K562 (cell line): Measurements from ENCODE around the gene CSN1S1. TPM values are rescaled to one million over a fixed set of nuclear protein-coding genes. Genes with fewer than 3 reads are reported as not detected.
A peak's percentile ranks its signal among the peaks of the same experiment; 100 is the strongest.
"Not testable (repeated sequence)": the region's sequence is repeated elsewhere in the genome, so short reads cannot be mapped to it uniquely, and the experiment has no call there.

Experiments
- ATAC-seq: fragments of 200-7000 bp; cut with Tn5 transposase; 3 replicates; pipeline ENCODE4 v1.9.1; 2020; ENCODE audit warnings: moderate library complexity
- BruUV-seq: library from RNA; stranded (reverse); fragments of 400-500 nt; replicated peaks from 2 replicates; lab custom pipeline; 2021; lab: Mats Ljungman, UMichigan
- CTCF ChIA-PET: fragments of 300-600 bp; formaldehyde crosslinking; extraction: SDS; loops from one replicate; lab custom pipeline; 2021; ENCODE audit warnings: low intra/inter-chr PET ratio; lab: Yijun Ruan, JAX
- POLR2A ChIA-PET: fragments of 300-600, 350-650 bp; sonication (Branson Sonifier 250); formaldehyde crosslinking; extraction: SDS; loops from one replicate; lab custom pipeline; 2021; ENCODE audit warnings: antibody characterized with exemption, inconsistent platforms; lab: Yijun Ruan, JAX
- DNase-seq, 4 experiments: peaks; one replicate each; pipeline versions ENCODE4 v3.0.0 to v3.0.0-alpha.2; 2011 to 2018; ENCODE audit warnings: low spot score in 3 of 4, mixed read lengths in 3 of 4; ENCODE audit errors: extremely low read depth in 1 of 4
- FAIRE-seq: peaks from 2 replicates; lab custom pipeline; 2011; peaks lifted over from hg19 to GRCh38; lab: Jason Lieb, UNC
- H2AFZ ChIP-seq: 2 replicates; pipeline ENCODE4 v1.6.0; 2011; ENCODE audit warnings: low read depth, low read length, control low read depth, inconsistent platforms
- H3K27ac ChIP-seq: fragments of 200-600 bp; 3 replicates; pipeline ENCODE4 v1.8.0; 2011; ENCODE audit warnings: low read depth, mild to moderate bottlenecking, control low read depth, inconsistent platforms, low read length, moderate library complexity, mixed read lengths; ENCODE audit errors: extremely low read depth
- H3K27me3 ChIP-seq, 2 experiments: fragments of 300-600 bp in 1 of 2; 2 replicates in 1 of 2; 3 replicates in 1 of 2; pipeline versions ENCODE4 v1.6.0 to v1.8.0; 2011; ENCODE audit warnings: inconsistent platforms in 2 of 2, low read length in 2 of 2, mild to moderate bottlenecking in 1 of 2, mixed read lengths in 1 of 2, moderate library complexity in 1 of 2; ENCODE audit not compliant: control insufficient read depth in 2 of 2, insufficient read depth in 2 of 2
- H3K36me3 ChIP-seq: fragments of 300-600 bp; 3 replicates; pipeline ENCODE4 v1.8.0; 2011; ENCODE audit warnings: mild to moderate bottlenecking, low read length, inconsistent platforms; ENCODE audit not compliant: control insufficient read depth, insufficient read depth
- H3K4me1 ChIP-seq, 2 experiments: fragments of 200-600 bp in 1 of 2; replicated peaks in 1 of 2; 2 replicates in 1 of 2; 3 replicates in 1 of 2; pipeline versions ENCODE4 v1.5.1 to v1.8.0; 2011; ENCODE audit warnings: inconsistent platforms in 2 of 2, low read length in 2 of 2, mild to moderate bottlenecking in 1 of 2, mixed read lengths in 1 of 2, moderate library complexity in 1 of 2; ENCODE audit not compliant: control insufficient read depth in 2 of 2, insufficient read depth in 2 of 2
- H3K4me2 ChIP-seq: 2 replicates; pipeline ENCODE4 v1.6.1; 2011; ENCODE audit warnings: low read length, control low read depth, inconsistent platforms, mixed read lengths; ENCODE audit not compliant: insufficient read depth
- H3K4me3 ChIP-seq: fragments of 200-600 bp; sonication (generic), shearing (Covaris generic); 2 replicates; pipeline ENCODE4 v1.5.1; 2016; ENCODE audit warnings: control low read depth, inconsistent platforms
- H3K79me2 ChIP-seq: fragments of 200-600 bp; 3 replicates; pipeline ENCODE4 v1.8.0; 2011; ENCODE audit warnings: low read length, inconsistent platforms; ENCODE audit not compliant: control insufficient read depth, insufficient read depth
- H3K9ac ChIP-seq, 2 experiments: 2 replicates each; pipeline versions ENCODE4 v1.6.0 to v1.6.1; 2011; ENCODE audit warnings: low read depth in 2 of 2, low read length in 2 of 2, control low read depth in 1 of 2, inconsistent platforms in 1 of 2, mild to moderate bottlenecking in 1 of 2, mixed read lengths in 1 of 2; ENCODE audit not compliant: insufficient read depth in 1 of 2
- H3K9me1 ChIP-seq: one replicate; pipeline ENCODE4 v1.6.0; 2011; ENCODE audit warnings: inconsistent platforms, mild to moderate bottlenecking, low read length, moderate library complexity; ENCODE audit not compliant: control insufficient read depth, insufficient read depth
- H3K9me3 ChIP-seq: replicated peaks from 2 replicates; pipeline ENCODE4 v1.5.1; 2011; ENCODE audit warnings: low read depth, low read length, inconsistent platforms; ENCODE audit not compliant: control insufficient read depth, insufficient read depth
- H4K20me1 ChIP-seq: replicated peaks from 2 replicates; pipeline ENCODE4 v1.6.1; 2011; ENCODE audit warnings: low read length, inconsistent platforms, mixed read lengths; ENCODE audit not compliant: control insufficient read depth, insufficient read depth
- CCNT2 ChIP-seq: IDR thresholded peaks from 2 replicates; pipeline ENCODE4 v1.6.1; 2011; ENCODE audit warnings: borderline replicate concordance, low read depth, mild to moderate bottlenecking, moderate library complexity, mixed read lengths, low read length; ENCODE audit not compliant: insufficient read length; ENCODE audit errors: extremely low read depth
- E2F8 ChIP-seq: fragments of 450-650 bp; IDR thresholded peaks from 2 replicates; pipeline ENCODE4 v1.7.1; 2018; ENCODE audit warnings: mild to moderate bottlenecking, low read depth; ENCODE audit not compliant: partially characterized antibody
- GMEB1 ChIP-seq: fragments of 250-450 bp; sonication (Bioruptor Pico); IDR thresholded peaks from 2 replicates; pipeline ENCODE4 v1.4.0; 2020; ENCODE audit warnings: mild to moderate bottlenecking
- HMG20A ChIP-seq: fragments of 450-650 bp; formaldehyde crosslinking; conservative IDR thresholded peaks from 2 replicates; pipeline ENCODE4 v1.4.0; 2020; ENCODE audit warnings: mild to moderate bottlenecking, mixed read lengths
- MAFF ChIP-seq: IDR thresholded peaks from 2 replicates; pipeline ENCODE4 v1.6.1; 2012; ENCODE audit warnings: low read length, improper control_type of control experiment
- NR2F6 ChIP-seq: fragments of 450-650 bp; formaldehyde crosslinking; IDR thresholded peaks from 2 replicates; pipeline ENCODE4 v1.4.0; 2020; ENCODE audit warnings: mild to moderate bottlenecking
- PHB ChIP-seq: fragments of 250-450 bp; sonication (Bioruptor Pico); IDR thresholded peaks from 2 replicates; pipeline ENCODE4 v1.5.0; 2021
- TBP ChIP-seq: optimal IDR thresholded peaks from 2 replicates; pipeline ENCODE3; 2011; ENCODE audit warnings: low read depth, low read length, improper control_type of control experiment
- ZNF717 ChIP-seq: fragments of 250-450 bp; sonication (Bioruptor Pico); IDR thresholded peaks from 2 replicates; pipeline ENCODE4 v1.5.0; 2021
- WGBS: fragments of 100-300 bp; shearing (Covaris generic); methylation state at CpG from one replicate; pipeline ENCODE4 v1.1.6; 2016; ENCODE audit warnings: low coverage, mixed read lengths; ENCODE audit not compliant: insufficient coverage; ENCODE audit errors: missing lambda C conversion rate; 5-methylcytosine and 5-hydroxymethylcytosine counted together
- in situ Hi-C: fragments of 300-500 bp; cut with MboI; formaldehyde crosslinking; loops from 4 replicates; pipeline ENCODE4 v1.15.0; 2018; ENCODE audit warnings: inconsistent platforms, mixed read lengths
- intact Hi-C: fragments of 100-400 bp; cut with micrococcal nuclease; formaldehyde crosslinking; loops from 2 replicates; pipeline ENCODE4 v1.14.2; 2022
- polyA plus RNA-seq, 8 experiments: library from polyadenylated mRNA; depleted of rRNA in 4 of 8; stranded (reverse) in 5 of 8; unstranded in 3 of 8; fragments of >200 nt; fragmentation: Nextera tagmentation in 2 of 8; fragmentation: Illumina TruSeq in 1 of 8; extraction: Ambion mirVana in 2 of 8; extraction: Trizol in 1 of 8; gene quantifications; 2 replicates each; pipeline versions ENCODE4 v1.2.1 to v1.2.3, GENCODE V29; 2011 to 2014; ENCODE audit warnings: inconsistent platforms in 1 of 8, missing spikeins in 1 of 8
- total RNA-seq, 7 experiments: library from RNA; depleted of rRNA in 6 of 7; stranded (reverse); fragments of >200 nt in 6 of 7; fragmentation: Illumina TruSeq in 2 of 7; extraction: Trizol in 2 of 7; gene quantifications; 2 replicates each; pipeline versions ENCODE4 v1.2.1 to v1.2.3, GENCODE V29; 2011 to 2021; ENCODE audit warnings: low replicate concordance in 1 of 7

CSN1S1 gene
- total and polyA plus RNA-seq, 9 of the 15 experiments (the other 6 are each of a cell fraction or from before 2014, with no cell fraction given), result not detected

- H3K9me3 ChIP-seq, CTCF ChIA-PET, H3K27me3 ChIP-seq, H3K36me3 ChIP-seq, H4K20me1 ChIP-seq, FAIRE-seq, H2AFZ ChIP-seq, in situ Hi-C loops, H3K4me1 ChIP-seq, POLR2A ChIA-PET, intact Hi-C loops, ATAC-seq, H3K9ac ChIP-seq, H3K4me3 ChIP-seq, H3K79me2 ChIP-seq, H3K4me2 ChIP-seq, DNase-seq, H3K27ac ChIP-seq, H3K9me1 ChIP-seq, BruUV-seq: not testable (repeated sequence)
- 7% methylated on average over 21 of the region's 33 CpGs for WGBS
Measured at GRCh38 chr4:69923782-69924410, 7.0 kb upstream of the CSN1S1 start.

GRCh38 chr4:69934150-69934549 lies 3.3 kb downstream of the CSN1S1 start:
- POLR2A ChIA-PET, result no interaction called here
- BruUV-seq, result no TSS peak
- DNase-seq, result no peak
- TF ChIP-seq TBP (no peak), PHB (CRISPR knock-in tag) (no peak), E2F8 (no peak), GMEB1 (CRISPR knock-in tag) (no peak), MAFF (peak; percentile 89), HMG20A (CRISPR knock-in tag) (no peak), ZNF717 (no peak), CCNT2 (no peak), NR2F6 (no peak)

More at GRCh38 chr4:69934150-69934549, 3.3 kb downstream of the CSN1S1 start:
- Histone ChIP-seq H3K27me3 (no peaks in the 10 kb centered on the region), H3K4me3 (no peak overlapping the region), H3K9me1 (no peaks in the 10 kb centered on the region), H3K79me2 (no peaks in the 10 kb centered on the region), H3K27ac (no peak overlapping the region), H3K9me3 (no peaks in the 10 kb centered on the region), H3K36me3 (no peaks in the 10 kb centered on the region), H2AFZ (no peak overlapping the region), H3K4me1 (no peaks in the 10 kb centered on the region), H3K4me2 (no peak overlapping the region), H4K20me1 (no peaks in the 10 kb centered on the region), H3K9ac (no peak overlapping the region)
- in situ Hi-C loops (no loop called here), intact Hi-C loops (no loop called here)
- WGBS, result 0% methylated on average over 4 of the region's 4 CpGs
- ATAC-seq (no peak), FAIRE-seq (no peak)
- CTCF ChIA-PET, result no interaction called here
